HEK293 (cell line): ENCODE results near the gene TIPRL.

Experiments used
- CTCF ChIA-PET: fragments of 350-600 bp; formaldehyde crosslinking; extraction: SDS; loops from one replicate; lab custom pipeline; 2021; ENCODE audit warnings: antibody characterized with exemption; lab: Yijun Ruan, JAX
- POLR2A ChIA-PET: fragments of 300-600 bp; formaldehyde crosslinking; extraction: SDS; loops from one replicate; lab custom pipeline; 2020; ENCODE audit warnings: antibody characterized with exemption, inconsistent platforms; lab: Yijun Ruan, JAX
- H3K27ac ChIP-seq: fragments of 200-500 bp; sonication (Bioruptor generic); 2 replicates; pipeline ENCODE4 v1.5.1; 2014; ENCODE audit warnings: low read depth, low read length, control low read depth, inconsistent platforms; ENCODE audit errors: extremely low read depth
- H3K36me3 ChIP-seq, 2 experiments: fragments of 200-500 bp in 1 of 2; sonication (Bioruptor generic) in 1 of 2; 1 replicate in 1 of 2; 2 replicates in 1 of 2; pipeline ENCODE4 v1.5.1; 2014 to 2017; ENCODE audit warnings: inconsistent platforms in 2 of 2, low read length in 2 of 2; ENCODE audit not compliant: control insufficient read depth in 2 of 2, insufficient read depth in 1 of 2
- H3K4me1 ChIP-seq: fragments of 200-500 bp; sonication (Bioruptor generic); 2 replicates; pipeline ENCODE4 v1.5.1; 2014; ENCODE audit warnings: mild to moderate bottlenecking, low read length, inconsistent platforms; ENCODE audit not compliant: control insufficient read depth, insufficient read depth
- H3K4me3 ChIP-seq: 2 replicates; pipeline ENCODE4 v1.5.1; 2011; ENCODE audit warnings: low read depth, mild to moderate bottlenecking, control low read depth, low read length, moderate library complexity
- H3K9me3 ChIP-seq: fragments of 200-500 bp; sonication (Bioruptor generic); 2 replicates; pipeline ENCODE4 v1.5.1; 2014; ENCODE audit warnings: low read depth, low read length, inconsistent platforms; ENCODE audit not compliant: control insufficient read depth, insufficient read depth
- GLIS2 ChIP-seq: fragments of 450-650 bp; formaldehyde crosslinking; IDR thresholded peaks from 2 replicates; pipeline ENCODE4 v1.5.1; 2016; ENCODE audit warnings: missing biosample characterization, missing genetic modification characterization
- HOXD13 ChIP-seq: sonication (generic); formaldehyde crosslinking; IDR thresholded peaks from 2 replicates; pipeline ENCODE4 v1.8.0; 2022; ENCODE audit warnings: missing genetic modification reagents, borderline replicate concordance
- IKZF3 ChIP-seq: fragments of 450-650 bp; IDR thresholded peaks from 2 replicates; pipeline ENCODE4 v1.5.0; 2018; ENCODE audit warnings: missing biosample characterization, mild to moderate bottlenecking, missing genetic modification characterization, moderate library complexity
- KLF9 ChIP-seq: fragments of 450-650 bp; formaldehyde crosslinking; IDR thresholded peaks from 2 replicates; pipeline ENCODE4 v1.5.1; 2016; ENCODE audit warnings: missing biosample characterization, missing genetic modification characterization, low read depth
- PRDM2 ChIP-seq: fragments of 450-650 bp; formaldehyde crosslinking; IDR thresholded peaks from 2 replicates; pipeline ENCODE4 v1.5.1; 2016; ENCODE audit warnings: missing biosample characterization, missing genetic modification characterization, borderline replicate concordance
- SP7 ChIP-seq: fragments of 450-650 bp; formaldehyde crosslinking; IDR thresholded peaks from 2 replicates; pipeline ENCODE4 v1.5.1; 2016; ENCODE audit warnings: missing biosample characterization, missing genetic modification characterization
- YY2 ChIP-seq: fragments of 450-650 bp; formaldehyde crosslinking; IDR thresholded peaks from 2 replicates; pipeline ENCODE4 v1.5.1; 2016; ENCODE audit warnings: missing biosample characterization, missing genetic modification characterization
- ZBTB20 ChIP-seq: fragments of 450-650 bp; formaldehyde crosslinking; IDR thresholded peaks from 2 replicates; pipeline ENCODE4 v1.5.1; 2016; ENCODE audit warnings: missing biosample characterization, missing genetic modification characterization
- ZFP41 ChIP-seq: fragments of 450-650 bp; formaldehyde crosslinking; IDR thresholded peaks from 2 replicates; pipeline ENCODE4 v1.5.1; 2016; ENCODE audit warnings: missing biosample characterization, missing genetic modification characterization, borderline replicate concordance
- ZNF24 ChIP-seq: fragments of 450-650 bp; formaldehyde crosslinking; IDR thresholded peaks from 2 replicates; pipeline ENCODE4 v1.5.1; 2016; ENCODE audit warnings: missing biosample characterization, missing genetic modification characterization
- ZNF26 ChIP-seq: fragments of 450-650 bp; formaldehyde crosslinking; IDR thresholded peaks from 2 replicates; pipeline ENCODE4 v1.5.1; 2016; ENCODE audit warnings: missing biosample characterization, missing genetic modification characterization
- ZNF449 ChIP-seq: fragments of 450-650 bp; formaldehyde crosslinking; IDR thresholded peaks from 2 replicates; pipeline ENCODE4 v1.5.1; 2017; ENCODE audit warnings: missing biosample characterization, mild to moderate bottlenecking, missing genetic modification characterization, moderate library complexity
- ZNF677 ChIP-seq: fragments of 450-650 bp; IDR thresholded peaks from 2 replicates; pipeline ENCODE4 v1.5.0; 2018; ENCODE audit warnings: missing biosample characterization, mild to moderate bottlenecking, missing genetic modification characterization, moderate library complexity
- ZSCAN16 ChIP-seq: fragments of 450-650 bp; formaldehyde crosslinking; IDR thresholded peaks from 2 replicates; pipeline ENCODE4 v1.5.1; 2016; ENCODE audit warnings: missing biosample characterization, missing genetic modification characterization
- TF ChIP-seq, protein P1 (sequence below): fragments of 450-650 bp; formaldehyde crosslinking; IDR thresholded peaks from 2 replicates; pipeline ENCODE4 v1.5.1; 2016; ENCODE audit warnings: missing biosample characterization, missing genetic modification characterization, low read depth
- TF ChIP-seq, protein P2 (sequence below): fragments of 450-650 bp; formaldehyde crosslinking; conservative IDR thresholded peaks from 2 replicates; pipeline ENCODE4 v1.5.1; 2016; ENCODE audit warnings: low read depth, missing biosample characterization, missing genetic modification characterization

Gene TIPRL

DNA sequence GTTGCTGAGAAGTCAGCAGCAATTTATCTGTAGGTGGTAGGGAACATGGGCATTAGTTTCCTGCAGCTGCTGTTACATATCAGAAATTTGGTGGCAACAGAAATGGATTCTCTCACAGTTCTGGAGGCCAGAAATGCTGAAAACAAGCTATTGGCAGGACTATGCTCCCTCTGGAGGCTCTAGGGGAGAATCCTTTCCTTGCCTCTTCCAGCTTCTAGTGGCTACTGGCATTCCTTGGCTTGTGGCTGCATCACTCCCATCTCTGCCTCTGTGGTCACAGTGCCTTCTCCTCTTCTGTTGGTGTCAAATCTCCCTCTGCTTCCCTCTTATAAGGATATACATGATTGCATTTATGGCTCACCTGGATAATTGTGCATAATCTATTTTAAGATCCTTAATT lies 44.5 kb downstream of the TIPRL start (continued):
- TF ChIP-seq PRDM2 (no peak), SP7 (tag by site-specific recombination) (no peak)

GRCh38 chr1:168223681-168224540 lies 45.1 kb downstream of the TIPRL start:
- Histone ChIP-seq H3K36me3 (no peaks in the 10 kb centered on the region), H3K4me1 (peaks cover 8% of the 10 kb centered on the region), H3K27ac (no peak overlapping the region), H3K4me3 (no peak overlapping the region), H3K9me3 (no peaks in the 10 kb centered on the region)
- TF ChIP-seq, protein P1, sequence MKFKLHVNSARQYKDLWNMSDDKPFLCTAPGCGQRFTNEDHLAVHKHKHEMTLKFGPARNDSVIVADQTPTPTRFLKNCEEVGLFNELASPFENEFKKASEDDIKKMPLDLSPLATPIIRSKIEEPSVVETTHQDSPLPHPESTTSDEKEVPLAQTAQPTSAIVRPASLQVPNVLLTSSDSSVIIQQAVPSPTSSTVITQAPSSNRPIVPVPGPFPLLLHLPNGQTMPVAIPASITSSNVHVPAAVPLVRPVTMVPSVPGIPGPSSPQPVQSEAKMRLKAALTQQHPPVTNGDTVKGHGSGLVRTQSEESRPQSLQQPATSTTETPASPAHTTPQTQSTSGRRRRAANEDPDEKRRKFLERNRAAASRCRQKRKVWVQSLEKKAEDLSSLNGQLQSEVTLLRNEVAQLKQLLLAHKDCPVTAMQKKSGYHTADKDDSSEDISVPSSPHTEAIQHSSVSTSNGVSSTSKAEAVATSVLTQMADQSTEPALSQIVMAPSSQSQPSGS (tag by site-specific recombination) = no peak
- TF ChIP-seq GLIS2 (tag by site-specific recombination) (no peak), HOXD13 (CRISPR knock-in tag) (no peak), ZNF26 (no peak)
- CTCF ChIA-PET = interaction anchor here (3.0 kb wide), 1 partner anchor 11 kb away, joined by 14 read pairs; no protein-coding TSS in a partner anchor
- POLR2A ChIA-PET = no interaction called here

GRCh38 chr1:168224991-168225390 lies 46.2 kb downstream of the TIPRL start:
- Histone ChIP-seq H3K27ac (no peak overlapping the region), H3K9me3 (no peaks in the 10 kb centered on the region), H3K36me3 (peaks cover 0 to 9% of the 10 kb centered on the region in 2 experiments; a peak in 1 of 3 replicates), H3K4me1 (peaks cover 8% of the 10 kb centered on the region), H3K4me3 (no peak overlapping the region)
- ChIA-PET POLR2A (interaction anchor here (0.6 to 0.7 kb wide), 4 partner anchors 20 to 144 kb away, joined by 3 to 5 read pairs (median 4); no protein-coding TSS in a partner anchor), CTCF (interaction anchor here (0.6 to 3.0 kb wide), 2 partner anchors 8 to 10 kb away, joined by 3 to 14 read pairs; no protein-coding TSS in a partner anchor)
- TF ChIP-seq ZBTB20 (tag by site-specific recombination) (no peak), ZNF24 (no peak), ZSCAN16 (tag by site-specific recombination) (no peak), IKZF3 (tag by site-specific recombination) (no peak), ZNF677 (tag by site-specific recombination) (no peak), KLF9 (tag by site-specific recombination) (no peak), ZFP41 (tag by site-specific recombination) (no peak), YY2 (no peak), ZNF449 (tag by site-specific recombination) (no peak)
- TF ChIP-seq, protein P2, sequence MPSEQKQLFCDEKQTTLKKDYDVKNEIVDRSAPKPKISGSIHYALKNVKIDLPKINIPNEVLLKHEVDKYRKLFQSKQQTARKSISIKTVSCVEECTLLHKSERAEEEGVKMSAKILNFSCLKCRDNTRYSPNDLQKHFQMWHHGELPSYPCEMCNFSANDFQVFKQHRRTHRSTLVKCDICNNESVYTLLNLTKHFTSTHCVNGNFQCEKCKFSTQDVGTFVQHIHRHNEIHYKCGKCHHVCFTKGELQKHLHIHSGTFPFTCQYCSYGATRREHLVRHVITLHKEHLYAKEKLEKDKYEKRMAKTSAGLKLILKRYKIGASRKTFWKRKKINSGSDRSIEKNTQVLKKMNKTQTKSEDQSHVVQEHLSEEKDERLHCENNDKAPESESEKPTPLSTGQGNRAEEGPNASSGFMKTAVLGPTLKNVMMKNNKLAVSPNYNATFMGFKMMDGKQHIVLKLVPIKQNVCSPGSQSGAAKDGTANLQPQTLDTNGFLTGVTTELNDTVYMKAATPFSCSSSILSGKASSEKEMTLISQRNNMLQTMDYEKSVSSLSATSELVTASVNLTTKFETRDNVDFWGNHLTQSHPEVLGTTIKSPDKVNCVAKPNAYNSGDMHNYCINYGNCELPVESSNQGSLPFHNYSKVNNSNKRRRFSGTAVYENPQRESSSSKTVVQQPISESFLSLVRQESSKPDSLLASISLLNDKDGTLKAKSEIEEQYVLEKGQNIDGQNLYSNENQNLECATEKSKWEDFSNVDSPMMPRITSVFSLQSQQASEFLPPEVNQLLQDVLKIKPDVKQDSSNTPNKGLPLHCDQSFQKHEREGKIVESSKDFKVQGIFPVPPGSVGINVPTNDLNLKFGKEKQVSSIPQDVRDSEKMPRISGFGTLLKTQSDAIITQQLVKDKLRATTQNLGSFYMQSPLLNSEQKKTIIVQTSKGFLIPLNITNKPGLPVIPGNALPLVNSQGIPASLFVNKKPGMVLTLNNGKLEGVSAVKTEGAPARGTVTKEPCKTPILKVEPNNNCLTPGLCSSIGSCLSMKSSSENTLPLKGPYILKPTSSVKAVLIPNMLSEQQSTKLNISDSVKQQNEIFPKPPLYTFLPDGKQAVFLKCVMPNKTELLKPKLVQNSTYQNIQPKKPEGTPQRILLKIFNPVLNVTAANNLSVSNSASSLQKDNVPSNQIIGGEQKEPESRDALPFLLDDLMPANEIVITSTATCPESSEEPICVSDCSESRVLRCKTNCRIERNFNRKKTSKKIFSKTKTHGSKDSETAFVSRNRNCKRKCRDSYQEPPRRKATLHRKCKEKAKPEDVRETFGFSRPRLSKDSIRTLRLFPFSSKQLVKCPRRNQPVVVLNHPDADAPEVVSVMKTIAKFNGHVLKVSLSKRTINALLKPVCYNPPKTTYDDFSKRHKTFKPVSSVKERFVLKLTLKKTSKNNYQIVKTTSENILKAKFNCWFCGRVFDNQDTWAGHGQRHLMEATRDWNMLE (tag by site-specific recombination) = no peak
